COLO668 (cell line): Measurements from ENCODE around the gene MESP1.
A peak's percentile ranks its signal among the peaks of the same experiment; 100 is the strongest.

Source experiments
- DNase-seq: peaks from one replicate; lab custom pipeline; 2025; ENCODE audit not compliant: unreplicated experiment; lab: John Stamatoyannopoulos, UW

MESP1 gene

GRCh38 chr15:89781891-89782618, 31.0 kb upstream of the MESP1 start:
- no peak for DNase-seq

GRCh38 chr15:89781055-89781454, 30.0 kb upstream of the MESP1 start:
- no peak for DNase-seq

GRCh38 chr15:89780601-89781000, 29.6 kb upstream of the MESP1 start:
- DNase-seq = no peak

- DNase-seq = no peak
These were observed 27.8 kb upstream of the MESP1 start for GRCh38 chr15:89778861-89779260.

GRCh38 chr15:89777782-89778380, 26.8 kb upstream of the MESP1 start:
- no peak for DNase-seq

- no peak for DNase-seq
These were observed 26.2 kb upstream of the MESP1 start for GRCh38 chr15:89777073-89777751.

GRCh38 chr15:89776274-89777072, 25.4 kb upstream of the MESP1 start, which contains the start of gene MESP2:
Gene MESP2 (plus strand): TSS chr15:89776332. CDS start chr15:89776358, 26 bp downstream.
- DNase-seq = peak; percentile 72

- no peak for DNase-seq
These were observed 24.8 kb upstream of the MESP1 start for GRCh38 chr15:89775815-89776214.

- DNase-seq = no peak
These were observed 23.4 kb upstream of the MESP1 start for GRCh38 chr15:89774492-89774891.

GRCh38 chr15:89772932-89773583, 22.0 kb upstream of the MESP1 start:
- no peak for DNase-seq

GRCh38 chr15:89770041-89770440, 19.0 kb upstream of the MESP1 start:
- no peak for DNase-seq

- DNase-seq = no peak
These were observed 18.3 kb upstream of the MESP1 start for GRCh38 chr15:89769366-89769765.

- DNase-seq = no peak
These were observed 17.0 kb upstream of the MESP1 start for GRCh38 chr15:89768071-89768500.

GRCh38 chr15:89767411-89767915, 16.4 kb upstream of the MESP1 start:
- no peak for DNase-seq

- no peak for DNase-seq
These were observed 15.6 kb upstream of the MESP1 start for GRCh38 chr15:89766357-89767311.

GRCh38 chr15:89765694-89766093, 14.6 kb upstream of the MESP1 start:
- no peak for DNase-seq

- no peak for DNase-seq
These were observed 10.9 kb upstream of the MESP1 start for GRCh38 chr15:89761929-89762328.

GRCh38 chr15:89761009-89761831, 10.2 kb upstream of the MESP1 start:
- DNase-seq = no peak
